HepG2 (cell line): Measurements from ENCODE around the gene TARDBP. TPM values are rescaled to one million over a fixed set of nuclear protein-coding genes. Genes with fewer than 3 reads are reported as not detected.
A peak's percentile ranks its signal among the peaks of the same experiment; 100 is the strongest.

Experiments used
- ADNP ChIP-seq: sonication (generic); formaldehyde crosslinking; IDR thresholded peaks from 2 replicates; pipeline ENCODE4 v1.4.0; 2020; ENCODE audit warnings: missing genetic modification reagents
- DMAP1 ChIP-seq: IDR thresholded peaks from 2 replicates; pipeline ENCODE4 v1.6.1; 2016
- HMGXB3 ChIP-seq: sonication (generic); formaldehyde crosslinking; IDR thresholded peaks from 2 replicates; pipeline ENCODE4 v1.4.0; 2020; ENCODE audit warnings: missing genetic modification reagents, borderline replicate concordance
- POGZ ChIP-seq: sonication (generic); formaldehyde crosslinking; IDR thresholded peaks from 2 replicates; pipeline ENCODE4 v1.4.0; 2020; ENCODE audit warnings: mild to moderate bottlenecking, missing genetic modification reagents
- TCF12 ChIP-seq, 2 experiments: fragments of 450-650 bp in 1 of 2; sonication (generic) in 1 of 2; formaldehyde crosslinking in 1 of 2; IDR thresholded peaks; 2 replicates each; pipeline versions ENCODE4 v1.6.1 to v1.8.0; 2017 to 2022; ENCODE audit warnings: antibody characterized with exemption in 1 of 2, mild to moderate bottlenecking in 1 of 2, missing genetic modification reagents in 1 of 2, moderate library complexity in 1 of 2
- ZBTB3 ChIP-seq: sonication (generic); formaldehyde crosslinking; IDR thresholded peaks from 2 replicates; pipeline ENCODE4 v1.4.0; 2020; ENCODE audit warnings: low read depth, mild to moderate bottlenecking, moderate library complexity, missing genetic modification reagents, borderline replicate concordance
- ZBTB49 ChIP-seq: sonication (generic); formaldehyde crosslinking; IDR thresholded peaks from 2 replicates; pipeline ENCODE4 v1.4.0; 2020; ENCODE audit warnings: missing genetic modification reagents, borderline replicate concordance
- ZFAT ChIP-seq: sonication (generic); formaldehyde crosslinking; conservative IDR thresholded peaks from 2 replicates; pipeline ENCODE4 v1.8.1; 2023; ENCODE audit warnings: missing genetic modification reagents, inconsistent platforms
- ZFY ChIP-seq: sonication (generic); formaldehyde crosslinking; IDR thresholded peaks from 2 replicates; pipeline ENCODE4 v1.4.0; 2020; ENCODE audit warnings: missing genetic modification reagents
- ZKSCAN5 ChIP-seq: sonication (generic); formaldehyde crosslinking; IDR thresholded peaks from 2 replicates; pipeline ENCODE4 v1.5.1; 2020; ENCODE audit warnings: mild to moderate bottlenecking, missing genetic modification reagents
- ZMAT3 ChIP-seq: sonication (generic); formaldehyde crosslinking; conservative IDR thresholded peaks from 2 replicates; pipeline ENCODE4 v1.7.0; 2021; ENCODE audit warnings: missing genetic modification reagents
- ZNF616 ChIP-seq: sonication (generic); formaldehyde crosslinking; IDR thresholded peaks from 2 replicates; pipeline ENCODE4 v1.5.0; 2020; ENCODE audit warnings: low read depth, mild to moderate bottlenecking, missing genetic modification reagents
- ZNF776 ChIP-seq: sonication (generic); formaldehyde crosslinking; IDR thresholded peaks from 2 replicates; pipeline ENCODE4 v1.4.0; 2020; ENCODE audit warnings: mild to moderate bottlenecking, missing genetic modification reagents
- polyA plus RNA-seq, 8 experiments: library from polyadenylated mRNA; depleted of rRNA in 3 of 8; stranded (reverse) in 7 of 8; unstranded in 1 of 8; fragments of >200 nt; fragmentation: Illumina TruSeq in 4 of 8; extraction: Trizol in 4 of 8; gene quantifications; 2 replicates each; pipeline versions ENCODE4 v1.2.1 to v1.2.3, GENCODE V29; 2011 to 2016; ENCODE audit warnings: low read depth in 4 of 8, missing spikeins in 1 of 8, mixed read lengths in 1 of 8; ENCODE audit not compliant: insufficient read depth in 1 of 8
- total RNA-seq, 5 experiments: library from RNA; depleted of rRNA; stranded (reverse); fragments of >200 nt; fragmentation: Illumina TruSeq; extraction: Trizol; gene quantifications; 2 replicates each; pipeline ENCODE4 v1.2.3, GENCODE V29; 2016; ENCODE audit warnings: low read depth in 1 of 5
- TF ChIP-seq, protein P1 (sequence below): sonication (generic); formaldehyde crosslinking; IDR thresholded peaks from 2 replicates; pipeline ENCODE4 v1.8.1; 2023; ENCODE audit warnings: mild to moderate bottlenecking, missing genetic modification reagents
- TF ChIP-seq, protein P2 (sequence below): IDR thresholded peaks from 2 replicates; pipeline ENCODE4 v1.6.1; 2012; ENCODE audit warnings: inconsistent platforms
- TF ChIP-seq, protein P3 (sequence below): sonication (generic); formaldehyde crosslinking; IDR thresholded peaks from 2 replicates; pipeline ENCODE4 v1.4.0; 2020; ENCODE audit warnings: missing genetic modification reagents

The TARDBP gene
- total and polyA plus RNA-seq, 2 of the 13 experiments (the other 11 are each of a cell fraction or from before 2014, with no cell fraction given), result 62.4 to 93.0 TPM

- TF ChIP-seq ZBTB49 (CRISPR knock-in tag), result no peak
- TF ChIP-seq, protein P1, sequence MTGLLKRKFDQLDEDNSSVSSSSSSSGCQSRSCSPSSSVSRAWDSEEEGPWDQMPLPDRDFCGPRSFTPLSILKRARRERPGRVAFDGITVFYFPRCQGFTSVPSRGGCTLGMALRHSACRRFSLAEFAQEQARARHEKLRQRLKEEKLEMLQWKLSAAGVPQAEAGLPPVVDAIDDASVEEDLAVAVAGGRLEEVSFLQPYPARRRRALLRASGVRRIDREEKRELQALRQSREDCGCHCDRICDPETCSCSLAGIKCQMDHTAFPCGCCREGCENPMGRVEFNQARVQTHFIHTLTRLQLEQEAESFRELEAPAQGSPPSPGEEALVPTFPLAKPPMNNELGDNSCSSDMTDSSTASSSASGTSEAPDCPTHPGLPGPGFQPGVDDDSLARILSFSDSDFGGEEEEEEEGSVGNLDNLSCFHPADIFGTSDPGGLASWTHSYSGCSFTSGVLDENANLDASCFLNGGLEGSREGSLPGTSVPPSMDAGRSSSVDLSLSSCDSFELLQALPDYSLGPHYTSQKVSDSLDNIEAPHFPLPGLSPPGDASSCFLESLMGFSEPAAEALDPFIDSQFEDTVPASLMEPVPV (CRISPR knock-in tag), result 0 out of 2 replicates have a peak, but pooled peaks have one; percentile 46
- TF ChIP-seq DMAP1 (CRISPR knock-in tag), result peak; percentile 62; the same call in 1 of the 2 replicates
- no peak for TF ChIP-seq ADNP (CRISPR knock-in tag)
- TF ChIP-seq, protein P2, sequence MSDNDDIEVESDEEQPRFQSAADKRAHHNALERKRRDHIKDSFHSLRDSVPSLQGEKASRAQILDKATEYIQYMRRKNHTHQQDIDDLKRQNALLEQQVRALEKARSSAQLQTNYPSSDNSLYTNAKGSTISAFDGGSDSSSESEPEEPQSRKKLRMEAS, result peak; percentile 75
- TF ChIP-seq ZBTB3 (CRISPR knock-in tag), result no peak
- no peak for TF ChIP-seq ZFAT (CRISPR knock-in tag)
- no peak for TF ChIP-seq ZKSCAN5 (CRISPR knock-in tag)
- no peak for TF ChIP-seq POGZ (CRISPR knock-in tag)
- TF ChIP-seq ZNF776 (CRISPR knock-in tag), result 0 out of 2 replicates have a peak, but pooled peaks have one; percentile 47
- no peak for TF ChIP-seq TCF12 (IDR thresholded peaks at IDR 0.05)
- TF ChIP-seq TCF12 (CRISPR knock-in tag; IDR thresholded peaks at IDR 0.05), result no peak
- TF ChIP-seq ZMAT3 (CRISPR knock-in tag), result 0 out of 2 replicates have a peak, but pooled peaks have one; percentile 26
- TF ChIP-seq, protein P3, sequence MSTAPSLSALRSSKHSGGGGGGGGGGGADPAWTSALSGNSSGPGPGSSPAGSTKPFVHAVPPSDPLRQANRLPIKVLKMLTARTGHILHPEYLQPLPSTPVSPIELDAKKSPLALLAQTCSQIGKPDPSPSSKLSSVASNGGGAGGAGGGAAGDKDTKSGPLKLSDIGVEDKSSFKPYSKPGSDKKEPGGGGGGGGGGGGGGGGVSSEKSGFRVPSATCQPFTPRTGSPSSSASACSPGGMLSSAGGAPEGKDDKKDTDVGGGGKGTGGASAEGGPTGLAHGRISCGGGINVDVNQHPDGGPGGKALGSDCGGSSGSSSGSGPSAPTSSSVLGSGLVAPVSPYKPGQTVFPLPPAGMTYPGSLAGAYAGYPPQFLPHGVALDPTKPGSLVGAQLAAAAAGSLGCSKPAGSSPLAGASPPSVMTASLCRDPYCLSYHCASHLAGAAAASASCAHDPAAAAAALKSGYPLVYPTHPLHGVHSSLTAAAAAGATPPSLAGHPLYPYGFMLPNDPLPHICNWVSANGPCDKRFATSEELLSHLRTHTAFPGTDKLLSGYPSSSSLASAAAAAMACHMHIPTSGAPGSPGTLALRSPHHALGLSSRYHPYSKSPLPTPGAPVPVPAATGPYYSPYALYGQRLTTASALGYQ (CRISPR knock-in tag), result no peak
- 0 out of 2 replicates have a peak, but pooled peaks have one; percentile 73 for TF ChIP-seq ZNF616 (CRISPR knock-in tag)
- TF ChIP-seq ZFY, result peak; percentile 85
- TF ChIP-seq HMGXB3 (CRISPR knock-in tag), result peak; percentile 54; the same call in 1 of the 2 replicates
These were observed 34.3 kb downstream of the TARDBP start, which contains the start of gene MASP2 (continued) for GRCh38 chr1:11046625-11047365.
